Measurements from ENCODE around the gene TMEM170B.

GRCh38 chr6:11631008-11631407, 93.5 kb downstream of the TMEM170B start:
- TF ChIP-seq CTCF (IDR thresholded peaks at IDR 0.05; ENCODE audit: low read depth, low read length, poor library complexity, severe bottlenecking) (no peak), EZH2phosphoT487 (IDR thresholded peaks at IDR 0.05; ENCODE audit: borderline replicate concordance, low read length) (no peak)

Measured in DOHH2 (cell line).